GM23338 (cell line): Measurements from ENCODE around the gene ABR. TPM values are rescaled to one million over a fixed set of nuclear protein-coding genes. Genes with fewer than 3 reads are reported as not detected.

ENCODE experiments used
- ATAC-seq: fragments of 200-7000 bp; cut with Tn5 transposase; 3 replicates; pipeline ENCODE4 v1.9.1; 2020
- DNase-seq: peaks from one replicate; pipeline ENCODE4 v3.0.0-alpha.2; 2015; ENCODE audit warnings: low spot score
- H2AFZ ChIP-seq: fragments of 200-600 bp; sonication (generic); 2 replicates; pipeline ENCODE4 v1.8.0; 2016; ENCODE audit warnings: antibody characterized with exemption, mild to moderate bottlenecking, moderate library complexity
- H3F3A ChIP-seq: fragments of 200-600 bp; sonication (generic); replicated peaks from 2 replicates; pipeline ENCODE4 v1.8.0; 2017; ENCODE audit warnings: antibody characterized with exemption, mixed run types, low read depth
- H3K27ac ChIP-seq: fragments of 200-600 bp; sonication (generic); 2 replicates; pipeline ENCODE4 v1.6.1; 2016; ENCODE audit warnings: low read depth
- H3K27me3 ChIP-seq: fragments of 200-600 bp; sonication (generic); 2 replicates; pipeline ENCODE4 v1.8.0; 2016; ENCODE audit warnings: mild to moderate bottlenecking, mixed run types, moderate library complexity; ENCODE audit not compliant: insufficient read depth
- H3K36me3 ChIP-seq: fragments of 200-600 bp; sonication (generic); 2 replicates; pipeline ENCODE4 v1.8.0; 2016; ENCODE audit warnings: mild to moderate bottlenecking; ENCODE audit not compliant: insufficient read depth
- H3K4me1 ChIP-seq: fragments of 200-600 bp; sonication (generic); 2 replicates; pipeline ENCODE4 v1.8.0; 2016; ENCODE audit warnings: mild to moderate bottlenecking, moderate library complexity; ENCODE audit not compliant: insufficient read depth
- H3K4me2 ChIP-seq: fragments of 200-600 bp; sonication (generic); 2 replicates; pipeline ENCODE4 v1.7.1; 2017; ENCODE audit warnings: mixed run types
- H3K4me3 ChIP-seq: fragments of 200-600 bp; sonication (generic); 2 replicates; pipeline ENCODE4 v1.6.1; 2016; ENCODE audit warnings: mixed run types
- H3K79me2 ChIP-seq: fragments of 200-600 bp; sonication (generic); replicated peaks from 2 replicates; pipeline ENCODE4 v1.8.0; 2017; ENCODE audit warnings: mild to moderate bottlenecking; ENCODE audit not compliant: insufficient read depth
- H3K9me2 ChIP-seq: fragments of 200-600 bp; sonication (generic); 2 replicates; pipeline ENCODE4 v1.8.0; 2017; ENCODE audit not compliant: insufficient read depth
- H4K20me1 ChIP-seq: fragments of 200-600 bp; sonication (generic); replicated peaks from 2 replicates; pipeline ENCODE4 v1.8.0; 2017; ENCODE audit warnings: mild to moderate bottlenecking; ENCODE audit not compliant: insufficient read depth
- H3K27ac Mint-ChIP-seq: 2 replicates; pipeline ENCODE4 v1.8.0; 2020; ENCODE audit warnings: inconsistent platforms, mild to moderate bottlenecking, moderate library complexity, mixed read lengths
- H3K27me3 Mint-ChIP-seq: 3 replicates; pipeline ENCODE4 v1.8.0; 2022; ENCODE audit warnings: low read depth, mild to moderate bottlenecking, moderate library complexity, mixed read lengths, inconsistent platforms; ENCODE audit not compliant: insufficient read depth, poor library complexity
- H3K36me3 Mint-ChIP-seq: 3 replicates; pipeline ENCODE4 v1.8.0; 2021; ENCODE audit warnings: low read depth, mild to moderate bottlenecking, inconsistent platforms, moderate library complexity, mixed read lengths
- H3K4me1 Mint-ChIP-seq: 3 replicates; pipeline ENCODE4 v1.8.0; 2020; ENCODE audit warnings: mild to moderate bottlenecking, inconsistent platforms, mixed read lengths
- H3K4me3 Mint-ChIP-seq: 3 replicates; pipeline ENCODE4 v1.8.0; 2021; ENCODE audit warnings: moderate library complexity, mild to moderate bottlenecking, inconsistent platforms, mixed read lengths
- H3K9me3 Mint-ChIP-seq: 3 replicates; pipeline ENCODE4 v1.8.0; 2020; ENCODE audit warnings: moderate library complexity, mild to moderate bottlenecking, inconsistent platforms, mixed read lengths
- CREB1 ChIP-seq: fragments of 250-450 bp; sonication (Bioruptor Pico); IDR thresholded peaks from 2 replicates; pipeline ENCODE4 v1.5.0; 2020; ENCODE audit warnings: low read depth, mild to moderate bottlenecking, moderate library complexity
- ETS1 ChIP-seq: IDR thresholded peaks from 2 replicates; pipeline ENCODE4 v1.6.1; 2016; ENCODE audit warnings: antibody characterized with exemption
- EZH2 ChIP-seq: fragments of 200-600 bp; sonication (generic); IDR thresholded peaks from one replicate; pipeline ENCODE4 v1.8.0; 2017; ENCODE audit warnings: antibody characterized with exemption, mild to moderate bottlenecking, low read depth; ENCODE audit not compliant: unreplicated experiment
- EZH2phosphoT487 ChIP-seq: fragments of 200-600 bp; sonication (generic); IDR thresholded peaks from one replicate; pipeline ENCODE4 v1.8.1; 2018; ENCODE audit warnings: antibody characterized with exemption; ENCODE audit not compliant: unreplicated experiment
- JUNB ChIP-seq: IDR thresholded peaks from one replicate; pipeline ENCODE4 v1.6.1; 2016; ENCODE audit warnings: antibody characterized with exemption; ENCODE audit not compliant: unreplicated experiment
- NANOG ChIP-seq: IDR thresholded peaks from 2 replicates; pipeline ENCODE4 v1.6.1; 2016; ENCODE audit warnings: antibody characterized with exemption, borderline replicate concordance
- POLR2AphosphoS5 ChIP-seq: IDR thresholded peaks from 2 replicates; pipeline ENCODE4 v1.6.1; 2016; ENCODE audit warnings: antibody characterized with exemption, low read depth
- STAT1 ChIP-seq: IDR thresholded peaks from one replicate; pipeline ENCODE4 v1.6.1; 2016; ENCODE audit warnings: antibody characterized with exemption; ENCODE audit not compliant: unreplicated experiment
- ZNF114 ChIP-seq: fragments of 250-450 bp; sonication (Bioruptor Pico); IDR thresholded peaks from 2 replicates; pipeline ENCODE4 v1.5.0; 2020; ENCODE audit warnings: mild to moderate bottlenecking, moderate library complexity
- ZNF331 ChIP-seq: fragments of 250-450 bp; sonication (Bioruptor Pico); IDR thresholded peaks from 2 replicates; pipeline ENCODE4 v1.5.0; 2020; ENCODE audit warnings: low read depth, mild to moderate bottlenecking, moderate library complexity
- ZNF462 ChIP-seq: fragments of 250-450 bp; sonication (Bioruptor Pico); IDR thresholded peaks from 2 replicates; pipeline ENCODE4 v1.5.0; 2020; ENCODE audit warnings: mild to moderate bottlenecking, moderate library complexity
- polyA plus RNA-seq: library from polyadenylated mRNA; unstranded; fragments of >200 nt; fragmentation: Nextera tagmentation; extraction: Ambion mirVana; gene quantifications from 2 replicates; pipeline ENCODE4 v1.2.1, GENCODE V29; 2016
- total RNA-seq: library from RNA; depleted of rRNA; stranded (reverse); fragments of >200 nt; shearing (Covaris generic); gene quantifications from 2 replicates; pipeline ENCODE4 v1.2.3, GENCODE V29; 2014
- TF ChIP-seq, protein P1 (sequence below): IDR thresholded peaks from one replicate; pipeline ENCODE4 v1.6.1; 2018; ENCODE audit warnings: antibody characterized with exemption; ENCODE audit not compliant: unreplicated experiment
- TF ChIP-seq, protein P2 (sequence below), 2 experiments: fragments of 200-600 bp in 1 of 2; sonication (generic) in 1 of 2; conservative IDR thresholded peaks; 2 replicates each; pipeline versions ENCODE4 v1.5.1 to v1.6.1; 2016 to 2017; ENCODE audit warnings: antibody characterized with exemption in 2 of 2, low read depth in 2 of 2, mild to moderate bottlenecking in 2 of 2, moderate library complexity in 1 of 2

ABR gene
- total and polyA plus RNA-seq, 2 experiments from 2014 or later: 15.0 to 27.7 TPM

DNA sequence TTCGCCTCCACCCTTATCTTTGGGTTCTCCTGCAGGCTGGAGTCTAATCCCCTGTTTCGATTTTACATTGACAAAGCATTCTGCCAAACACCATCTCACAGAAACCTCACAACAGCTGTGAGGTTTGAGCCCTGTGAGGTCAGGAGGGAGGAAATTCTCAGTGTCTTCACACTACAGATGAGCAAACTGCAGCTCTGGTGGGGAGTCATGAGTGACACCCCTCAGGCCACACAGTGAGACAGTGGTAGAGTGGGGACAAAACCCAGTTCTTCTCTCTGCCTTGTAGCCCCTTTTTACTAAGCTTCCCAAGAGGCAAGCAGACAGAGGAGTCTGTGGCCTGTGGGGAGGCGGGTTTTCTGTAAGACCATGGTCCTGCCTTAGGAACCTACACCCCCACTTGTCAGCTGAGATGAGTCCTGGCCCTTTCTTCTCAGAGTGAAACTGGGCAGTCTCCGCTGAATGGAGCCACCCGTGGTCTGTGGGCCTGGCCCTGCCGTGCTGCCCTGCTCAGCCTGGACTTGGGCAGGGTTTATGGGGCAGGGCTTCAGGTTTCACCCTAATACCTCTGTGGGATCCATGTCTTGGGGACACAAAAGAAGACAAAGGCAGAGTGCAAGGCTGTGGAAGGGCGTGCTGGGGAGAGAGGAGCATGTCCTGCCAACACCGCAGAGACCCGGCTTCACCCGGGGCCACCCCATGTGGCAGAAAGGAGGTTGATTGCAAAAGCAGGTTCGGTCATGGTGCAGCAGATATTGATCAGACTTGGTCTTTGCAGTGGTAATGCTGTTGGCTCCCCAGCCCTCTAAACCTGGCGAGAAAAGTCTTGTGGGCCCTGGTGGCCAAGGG is 59.0 kb downstream of the ABR start:
- H3K27me3 ChIP-seq: no peaks in the 10 kb centered on the region
- no peaks in the 10 kb centered on the region for H3K9me2 ChIP-seq
- Mint-ChIP-seq H3K27me3 (peaks cover 2% of the 10 kb centered on the region), H3K27ac (no peak overlapping the region), H3K4me1 (peaks cover 16% of the 10 kb centered on the region), H3K4me3 (no peak overlapping the region), H3K36me3 (peaks cover 7% of the 10 kb centered on the region; the same call in 2 of the 3 replicates), H3K9me3 (peaks cover 7% of the 10 kb centered on the region)
- ATAC-seq: no peak
- no peaks in the 10 kb centered on the region for H3K79me2 ChIP-seq
- H3K27ac ChIP-seq: no peak overlapping the region
- TF ChIP-seq ZNF331 (CRISPR knock-in tag) (no peak), EZH2 (no peak), ZNF462 (no peak), NANOG (no peak), EZH2phosphoT487 (no peak), ZNF114 (CRISPR knock-in tag) (no peak), ETS1 (no peak), POLR2AphosphoS5 (no peak), STAT1 (no peak), CREB1 (CRISPR knock-in tag) (no peak), JUNB (no peak)
- TF ChIP-seq, protein P1, sequence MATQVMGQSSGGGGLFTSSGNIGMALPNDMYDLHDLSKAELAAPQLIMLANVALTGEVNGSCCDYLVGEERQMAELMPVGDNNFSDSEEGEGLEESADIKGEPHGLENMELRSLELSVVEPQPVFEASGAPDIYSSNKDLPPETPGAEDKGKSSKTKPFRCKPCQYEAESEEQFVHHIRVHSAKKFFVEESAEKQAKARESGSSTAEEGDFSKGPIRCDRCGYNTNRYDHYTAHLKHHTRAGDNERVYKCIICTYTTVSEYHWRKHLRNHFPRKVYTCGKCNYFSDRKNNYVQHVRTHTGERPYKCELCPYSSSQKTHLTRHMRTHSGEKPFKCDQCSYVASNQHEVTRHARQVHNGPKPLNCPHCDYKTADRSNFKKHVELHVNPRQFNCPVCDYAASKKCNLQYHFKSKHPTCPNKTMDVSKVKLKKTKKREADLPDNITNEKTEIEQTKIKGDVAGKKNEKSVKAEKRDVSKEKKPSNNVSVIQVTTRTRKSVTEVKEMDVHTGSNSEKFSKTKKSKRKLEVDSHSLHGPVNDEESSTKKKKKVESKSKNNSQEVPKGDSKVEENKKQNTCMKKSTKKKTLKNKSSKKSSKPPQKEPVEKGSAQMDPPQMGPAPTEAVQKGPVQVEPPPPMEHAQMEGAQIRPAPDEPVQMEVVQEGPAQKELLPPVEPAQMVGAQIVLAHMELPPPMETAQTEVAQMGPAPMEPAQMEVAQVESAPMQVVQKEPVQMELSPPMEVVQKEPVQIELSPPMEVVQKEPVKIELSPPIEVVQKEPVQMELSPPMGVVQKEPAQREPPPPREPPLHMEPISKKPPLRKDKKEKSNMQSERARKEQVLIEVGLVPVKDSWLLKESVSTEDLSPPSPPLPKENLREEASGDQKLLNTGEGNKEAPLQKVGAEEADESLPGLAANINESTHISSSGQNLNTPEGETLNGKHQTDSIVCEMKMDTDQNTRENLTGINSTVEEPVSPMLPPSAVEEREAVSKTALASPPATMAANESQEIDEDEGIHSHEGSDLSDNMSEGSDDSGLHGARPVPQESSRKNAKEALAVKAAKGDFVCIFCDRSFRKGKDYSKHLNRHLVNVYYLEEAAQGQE: no peak
- TF ChIP-seq, protein P2, sequence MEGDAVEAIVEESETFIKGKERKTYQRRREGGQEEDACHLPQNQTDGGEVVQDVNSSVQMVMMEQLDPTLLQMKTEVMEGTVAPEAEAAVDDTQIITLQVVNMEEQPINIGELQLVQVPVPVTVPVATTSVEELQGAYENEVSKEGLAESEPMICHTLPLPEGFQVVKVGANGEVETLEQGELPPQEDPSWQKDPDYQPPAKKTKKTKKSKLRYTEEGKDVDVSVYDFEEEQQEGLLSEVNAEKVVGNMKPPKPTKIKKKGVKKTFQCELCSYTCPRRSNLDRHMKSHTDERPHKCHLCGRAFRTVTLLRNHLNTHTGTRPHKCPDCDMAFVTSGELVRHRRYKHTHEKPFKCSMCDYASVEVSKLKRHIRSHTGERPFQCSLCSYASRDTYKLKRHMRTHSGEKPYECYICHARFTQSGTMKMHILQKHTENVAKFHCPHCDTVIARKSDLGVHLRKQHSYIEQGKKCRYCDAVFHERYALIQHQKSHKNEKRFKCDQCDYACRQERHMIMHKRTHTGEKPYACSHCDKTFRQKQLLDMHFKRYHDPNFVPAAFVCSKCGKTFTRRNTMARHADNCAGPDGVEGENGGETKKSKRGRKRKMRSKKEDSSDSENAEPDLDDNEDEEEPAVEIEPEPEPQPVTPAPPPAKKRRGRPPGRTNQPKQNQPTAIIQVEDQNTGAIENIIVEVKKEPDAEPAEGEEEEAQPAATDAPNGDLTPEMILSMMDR (conservative IDR thresholded peaks at IDR 0.05; ENCODE audit: low read depth in 2 of 2): no peak
- no peak overlapping the region for H3K4me3 ChIP-seq
- 0 out of 2 replicates have a peak, but pooled peaks cover 9% of the 10 kb centered on the region for H3K4me1 ChIP-seq
- H3K4me2 ChIP-seq: no peak overlapping the region
- no peaks in the 10 kb centered on the region for H3K36me3 ChIP-seq
- DNase-seq: no peak
- 0 out of 2 replicates have a peak, but pooled peaks cover 4% of the 10 kb centered on the region for H3F3A ChIP-seq
- no peaks in the 10 kb centered on the region; the same call in 1 of the 2 replicates for H4K20me1 ChIP-seq
- H2AFZ ChIP-seq: no peak overlapping the region
